ENCODE results near the gene PRIMPOL.

The PRIMPOL gene

DNA sequence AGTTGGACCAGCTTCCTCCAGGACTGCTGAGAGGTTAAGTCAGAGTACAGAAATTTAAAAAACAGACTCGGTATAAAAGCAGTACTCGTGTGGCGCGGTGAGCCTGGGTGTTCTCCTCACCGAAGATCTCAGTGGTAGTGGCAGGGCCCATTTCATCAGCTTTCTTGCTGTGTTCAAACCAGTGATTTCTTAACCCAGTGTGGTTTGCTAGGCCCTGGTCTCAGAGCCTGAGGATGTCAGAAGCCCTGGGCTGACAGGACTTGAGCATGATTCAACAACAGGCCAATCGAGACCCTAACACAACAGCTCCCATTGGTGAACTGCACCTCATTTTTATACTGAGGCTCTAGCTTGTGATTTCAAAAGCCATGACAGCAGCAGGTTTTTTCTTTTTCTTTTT is 23.2 kb downstream of the PRIMPOL start:
- Histone ChIP-seq H3K27me3 (ENCODE audit: control insufficient read depth in 1 of 2, insufficient read depth in 2 of 2, low read length in 2 of 2) (no peaks in the 10 kb centered on the region), H3K4me3 (ENCODE audit: low read depth in 1 of 2, low read length in 2 of 2) (no peak overlapping the region), H3K27ac (ENCODE audit: low read depth, low read length) (no peak overlapping the region), H3K9ac (ENCODE audit: low read length) (no peak overlapping the region), H3K9me3 (ENCODE audit: low read length) (no peaks in the 10 kb centered on the region), H3K4me1 (ENCODE audit: insufficient read depth, low read length) (no peaks in the 10 kb centered on the region), H3K36me3 (ENCODE audit: insufficient read depth, low read length) (peaks cover 17% of the 10 kb centered on the region)

DNA sequence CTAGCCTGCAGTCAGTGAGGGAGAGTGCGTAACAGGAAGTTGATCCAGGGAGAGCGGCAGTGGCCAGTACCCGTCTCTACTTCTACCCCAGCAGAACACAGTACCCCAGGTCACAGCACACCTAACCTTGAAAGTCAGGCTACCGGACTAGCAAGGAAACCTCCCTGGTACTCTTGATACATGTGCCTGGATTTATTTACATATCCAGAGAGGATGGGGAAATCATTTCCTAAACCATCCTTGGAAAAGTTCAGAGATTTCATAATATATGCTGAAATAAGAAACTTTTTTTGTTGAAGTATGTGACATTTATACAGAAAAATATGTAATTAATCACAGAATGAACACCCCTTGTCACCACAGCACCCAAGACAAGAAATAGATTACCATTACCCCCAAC is 24.5 kb downstream of the PRIMPOL start:
- Histone ChIP-seq H3K27me3 (ENCODE audit: control insufficient read depth in 1 of 2, insufficient read depth in 2 of 2, low read length in 2 of 2) (no peaks in the 10 kb centered on the region), H3K9me3 (ENCODE audit: low read length) (no peaks in the 10 kb centered on the region), H3K9ac (ENCODE audit: low read length) (no peak overlapping the region), H3K4me3 (ENCODE audit: low read depth in 1 of 2, low read length in 2 of 2) (no peak overlapping the region), H3K27ac (ENCODE audit: low read depth, low read length) (no peak overlapping the region), H3K4me1 (ENCODE audit: insufficient read depth, low read length) (no peaks in the 10 kb centered on the region), H3K36me3 (ENCODE audit: insufficient read depth, low read length) (peaks cover 17% of the 10 kb centered on the region)

GRCh38 chr4:184675018-184675417 is 25.5 kb downstream of the PRIMPOL start:
- Histone ChIP-seq H3K4me1 (ENCODE audit: insufficient read depth, low read length) (no peaks in the 10 kb centered on the region), H3K9ac (ENCODE audit: low read length) (no peak overlapping the region), H3K27ac (ENCODE audit: low read depth, low read length) (no peak overlapping the region), H3K9me3 (ENCODE audit: low read length) (no peaks in the 10 kb centered on the region), H3K4me3 (ENCODE audit: low read depth in 1 of 2, low read length in 2 of 2) (no peak overlapping the region), H3K27me3 (ENCODE audit: control insufficient read depth in 1 of 2, insufficient read depth in 2 of 2, low read length in 2 of 2) (no peaks in the 10 kb centered on the region), H3K36me3 (ENCODE audit: insufficient read depth, low read length) (peaks cover 17% of the 10 kb centered on the region)

- H3K27ac ChIP-seq (ENCODE audit: low read depth, low read length): no peak overlapping the region
- no peaks in the 10 kb centered on the region for H3K4me1 ChIP-seq (ENCODE audit: insufficient read depth, low read length)
- no peak overlapping the region for H3K9ac ChIP-seq (ENCODE audit: low read length)
- no peaks in the 10 kb centered on the region for H3K27me3 ChIP-seq (ENCODE audit: control insufficient read depth in 1 of 2, insufficient read depth in 2 of 2, low read length in 2 of 2)
- H3K4me3 ChIP-seq (ENCODE audit: low read depth in 1 of 2, low read length in 2 of 2): no peak overlapping the region
- H3K9me3 ChIP-seq (ENCODE audit: low read length): no peaks in the 10 kb centered on the region
- H3K36me3 ChIP-seq (ENCODE audit: insufficient read depth, low read length): peaks cover 17% of the 10 kb centered on the region
Measured at GRCh38 chr4:184675821-184676492, 26.4 kb downstream of the PRIMPOL start.

DNA sequence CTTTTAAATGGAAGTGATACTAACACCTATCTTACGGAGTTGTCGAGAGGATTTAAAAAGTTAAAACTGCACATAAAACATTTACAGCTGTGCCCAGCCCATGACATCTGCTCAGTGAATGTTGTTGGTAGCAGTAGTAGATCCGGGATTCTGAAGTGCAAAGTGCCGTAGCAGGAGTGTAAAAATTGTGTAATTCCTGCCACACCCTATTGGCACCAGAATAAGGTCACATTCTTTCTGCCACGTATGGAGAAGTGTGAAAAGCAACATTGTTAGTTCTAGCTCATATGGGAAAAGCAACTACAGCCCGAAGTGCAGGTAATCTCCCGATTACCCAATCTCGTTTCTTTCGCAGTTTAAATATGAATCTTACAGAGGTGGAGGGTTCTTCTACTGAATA is 31.2 kb downstream of the PRIMPOL start:
- H3K4me1 ChIP-seq (ENCODE audit: insufficient read depth, low read length): no peaks in the 10 kb centered on the region
- H3K9ac ChIP-seq (ENCODE audit: low read length): no peak overlapping the region
- H3K9me3 ChIP-seq (ENCODE audit: low read length): no peaks in the 10 kb centered on the region
- H3K4me3 ChIP-seq (ENCODE audit: low read depth in 1 of 2, low read length in 2 of 2): no peak overlapping the region
- peaks cover 6% of the 10 kb centered on the region for H3K36me3 ChIP-seq (ENCODE audit: insufficient read depth, low read length)
- H3K27ac ChIP-seq (ENCODE audit: low read depth, low read length): no peak overlapping the region
- no peaks in the 10 kb centered on the region for H3K27me3 ChIP-seq (ENCODE audit: control insufficient read depth in 1 of 2, insufficient read depth in 2 of 2, low read length in 2 of 2)

GRCh38 chr4:184681916-184682315 is 32.4 kb downstream of the PRIMPOL start:
- Histone ChIP-seq H3K27ac (ENCODE audit: low read depth, low read length) (no peak overlapping the region), H3K4me1 (ENCODE audit: insufficient read depth, low read length) (no peaks in the 10 kb centered on the region), H3K9me3 (ENCODE audit: low read length) (no peaks in the 10 kb centered on the region), H3K9ac (ENCODE audit: low read length) (no peak overlapping the region), H3K27me3 (ENCODE audit: control insufficient read depth in 1 of 2, insufficient read depth in 2 of 2, low read length in 2 of 2) (no peaks in the 10 kb centered on the region), H3K36me3 (ENCODE audit: insufficient read depth, low read length) (peaks cover 11% of the 10 kb centered on the region), H3K4me3 (ENCODE audit: low read depth in 1 of 2, low read length in 2 of 2) (no peak overlapping the region)

DNA sequence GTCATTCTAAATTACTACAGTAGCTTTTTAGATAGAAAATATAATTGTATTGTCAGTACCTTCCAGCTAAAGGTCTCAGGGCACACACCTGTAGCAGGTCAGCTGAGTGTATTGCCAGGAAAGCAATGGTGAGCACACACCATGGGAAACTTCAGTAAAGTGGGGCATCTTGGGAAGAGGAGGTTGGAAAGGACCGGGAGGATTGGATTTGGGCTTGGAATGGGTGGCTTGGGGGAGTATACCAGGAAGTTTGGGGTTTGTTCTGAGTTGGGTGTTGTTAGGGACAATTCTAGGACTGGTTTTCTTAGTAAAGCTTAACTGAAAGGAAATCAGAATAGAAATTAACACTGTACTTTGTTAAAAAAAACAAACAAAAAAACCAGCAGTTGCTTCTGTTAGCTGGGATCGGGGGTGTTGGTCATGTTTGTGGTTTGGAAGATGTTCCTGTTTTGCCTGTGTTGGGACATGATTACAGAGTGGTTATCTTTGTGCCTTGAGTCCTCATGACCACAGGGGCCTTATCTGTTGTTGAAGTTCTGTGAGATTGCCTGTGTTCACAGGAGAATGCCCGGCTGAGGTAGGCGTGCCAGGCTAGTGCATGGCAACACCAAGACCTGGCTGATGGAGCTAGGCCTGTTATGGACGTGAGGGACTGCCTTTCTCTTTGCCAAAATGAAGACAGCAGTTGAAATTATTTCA is 35.1 kb downstream of the PRIMPOL start:
- Histone ChIP-seq H3K27ac (ENCODE audit: low read depth, low read length) (no peak overlapping the region), H3K4me3 (ENCODE audit: low read depth in 1 of 2, low read length in 2 of 2) (no peak overlapping the region), H3K9me3 (ENCODE audit: low read length) (no peaks in the 10 kb centered on the region), H3K27me3 (ENCODE audit: control insufficient read depth in 1 of 2, insufficient read depth in 2 of 2, low read length in 2 of 2) (no peaks in the 10 kb centered on the region), H3K4me1 (ENCODE audit: insufficient read depth, low read length) (no peaks in the 10 kb centered on the region), H3K9ac (ENCODE audit: low read length) (no peak overlapping the region), H3K36me3 (ENCODE audit: insufficient read depth, low read length) (peaks cover 11% of the 10 kb centered on the region)

DNA sequence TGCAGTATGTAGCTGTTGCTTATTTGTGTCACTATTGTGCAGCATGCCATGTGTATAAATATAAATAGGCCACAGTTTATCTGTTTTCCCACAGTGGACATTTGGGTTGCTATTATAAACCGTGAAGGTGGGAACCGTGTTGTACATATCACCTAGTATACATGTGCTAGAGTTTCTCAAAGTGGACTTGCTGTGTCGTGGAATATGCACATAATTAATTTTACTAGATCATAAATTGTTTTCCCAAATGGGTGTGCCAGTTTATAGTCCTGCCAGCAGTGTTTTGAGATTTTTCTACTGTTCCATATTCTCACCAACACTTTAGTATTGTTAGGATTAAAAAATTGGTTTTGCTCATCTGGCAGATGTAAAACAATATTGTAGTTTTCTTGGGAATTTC is 38.5 kb downstream of the PRIMPOL start:
- Histone ChIP-seq H3K36me3 (ENCODE audit: insufficient read depth, low read length) (peaks cover 4% of the 10 kb centered on the region), H3K4me3 (ENCODE audit: low read depth in 1 of 2, low read length in 2 of 2) (no peak overlapping the region), H3K27ac (ENCODE audit: low read depth, low read length) (no peak overlapping the region)

GRCh38 chr4:184688447-184688846 is 38.9 kb downstream of the PRIMPOL start:
- H3K9ac ChIP-seq (ENCODE audit: low read length): no peak overlapping the region
- H3K27me3 ChIP-seq (ENCODE audit: control insufficient read depth in 1 of 2, insufficient read depth in 2 of 2, low read length in 2 of 2): no peaks in the 10 kb centered on the region
- H3K9me3 ChIP-seq (ENCODE audit: low read length): no peaks in the 10 kb centered on the region
- no peak overlapping the region for H3K4me3 ChIP-seq (ENCODE audit: low read depth in 1 of 2, low read length in 2 of 2)
- no peaks in the 10 kb centered on the region for H3K4me1 ChIP-seq (ENCODE audit: insufficient read depth, low read length)
- peaks cover 4% of the 10 kb centered on the region for H3K36me3 ChIP-seq (ENCODE audit: insufficient read depth, low read length)
- H3K27ac ChIP-seq (ENCODE audit: low read depth, low read length): no peak overlapping the region

More for the DNA sequence above, 38.5 kb downstream of the PRIMPOL start:
- H3K4me1 ChIP-seq (ENCODE audit: insufficient read depth, low read length): no peaks in the 10 kb centered on the region
- H3K9me3 ChIP-seq (ENCODE audit: low read length): no peaks in the 10 kb centered on the region
- no peak overlapping the region for H3K9ac ChIP-seq (ENCODE audit: low read length)
- H3K27me3 ChIP-seq (ENCODE audit: control insufficient read depth in 1 of 2, insufficient read depth in 2 of 2, low read length in 2 of 2): no peaks in the 10 kb centered on the region

GRCh38 chr4:184689681-184690080 is 40.1 kb downstream of the PRIMPOL start:
- Histone ChIP-seq H3K4me3 (ENCODE audit: low read depth in 1 of 2, low read length in 2 of 2) (no peak overlapping the region), H3K27me3 (ENCODE audit: control insufficient read depth in 1 of 2, insufficient read depth in 2 of 2, low read length in 2 of 2) (no peaks in the 10 kb centered on the region), H3K36me3 (ENCODE audit: insufficient read depth, low read length) (peaks cover 4% of the 10 kb centered on the region), H3K27ac (ENCODE audit: low read depth, low read length) (no peak overlapping the region), H3K9ac (ENCODE audit: low read length) (no peak overlapping the region), H3K9me3 (ENCODE audit: low read length) (no peaks in the 10 kb centered on the region), H3K4me1 (ENCODE audit: insufficient read depth, low read length) (no peaks in the 10 kb centered on the region)

DNA sequence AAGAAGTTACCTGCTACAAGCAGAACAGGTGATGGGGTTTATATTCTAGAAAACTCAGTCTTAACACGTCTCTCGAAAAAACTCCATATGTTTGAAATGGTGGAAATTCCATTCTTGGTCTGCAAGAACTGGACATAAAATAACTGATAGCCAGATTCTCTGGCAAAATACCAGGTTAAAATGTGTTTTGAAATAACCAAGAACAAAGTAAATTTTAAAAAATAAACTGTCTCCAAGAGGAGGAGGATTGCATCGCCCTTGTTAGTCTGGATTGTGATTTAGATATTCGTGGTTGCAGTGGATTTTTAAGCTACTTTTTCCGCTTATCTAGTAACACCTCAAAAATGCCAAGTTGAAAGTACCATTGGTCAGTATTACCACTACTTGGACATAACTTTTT is 43.5 kb downstream of the PRIMPOL start:
- H3K9ac ChIP-seq (ENCODE audit: low read length): no peak overlapping the region
- H3K4me1 ChIP-seq (ENCODE audit: insufficient read depth, low read length): no peaks in the 10 kb centered on the region
- no peak overlapping the region for H3K27ac ChIP-seq (ENCODE audit: low read depth, low read length)
- H3K36me3 ChIP-seq (ENCODE audit: insufficient read depth, low read length): no peaks in the 10 kb centered on the region
- H3K9me3 ChIP-seq (ENCODE audit: low read length): no peaks in the 10 kb centered on the region
- H3K27me3 ChIP-seq (ENCODE audit: control insufficient read depth in 1 of 2, insufficient read depth in 2 of 2, low read length in 2 of 2): no peaks in the 10 kb centered on the region
- H3K4me3 ChIP-seq (ENCODE audit: low read depth in 1 of 2, low read length in 2 of 2): no peak overlapping the region

- no peaks in the 10 kb centered on the region for H3K9me3 ChIP-seq (ENCODE audit: low read length)
- no peak overlapping the region for H3K4me3 ChIP-seq (ENCODE audit: low read depth in 1 of 2, low read length in 2 of 2)
- no peaks in the 10 kb centered on the region for H3K27me3 ChIP-seq (ENCODE audit: control insufficient read depth in 1 of 2, insufficient read depth in 2 of 2, low read length in 2 of 2)
- H3K27ac ChIP-seq (ENCODE audit: low read depth, low read length): no peak overlapping the region
- no peak overlapping the region for H3K9ac ChIP-seq (ENCODE audit: low read length)
- no peaks in the 10 kb centered on the region for H3K4me1 ChIP-seq (ENCODE audit: insufficient read depth, low read length)
- no peaks in the 10 kb centered on the region for H3K36me3 ChIP-seq (ENCODE audit: insufficient read depth, low read length)
Measured at GRCh38 chr4:184694412-184694956, 44.9 kb downstream of the PRIMPOL start.

Data from muscle layer of colon (tissue), 2 donors.